ENCODE results near the gene C4BPB.

DNA sequence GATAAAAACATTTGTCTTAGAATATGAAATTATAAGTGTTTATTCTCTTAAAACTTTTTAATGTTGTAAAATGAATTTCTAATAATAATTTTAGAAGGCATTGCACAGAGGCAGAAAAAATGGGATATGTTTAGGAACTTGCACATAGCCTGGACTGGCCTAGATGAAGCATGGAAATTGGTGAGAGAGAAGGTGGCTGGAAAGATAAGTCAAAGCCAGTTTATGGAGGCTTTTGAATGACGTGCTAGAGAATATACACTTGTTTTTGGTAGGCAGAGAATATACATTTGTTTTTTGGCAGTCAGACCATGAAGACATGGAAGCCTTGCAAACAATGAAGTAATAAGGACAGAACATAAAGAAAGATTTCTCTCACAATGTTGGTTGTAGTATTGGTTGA, 13.1 kb downstream of the C4BPB start:
- TF ChIP-seq CTCF (optimal IDR thresholded peaks at IDR 0.05 in 1 of 3, IDR thresholded peaks at IDR 0.05 in 1 of 3, conservative IDR thresholded peaks at IDR 0.05 in 1 of 3; ENCODE audit: extremely low read depth in 1 of 3, insufficient read depth in 2 of 3, low read length in 3 of 3) (no peak), EZH2 (IDR thresholded peaks at IDR 0.05; ENCODE audit: low read length) (no peak)
